Gastroesophageal sphincter (tissue), 3 donors: ENCODE measurements around the gene MS4A18.

Source experiments
- CTCF ChIP-seq, 4 experiments: fragments of 200-600 bp in 2 of 4; fragments of 450-650 bp in 2 of 4; sonication (generic) in 1 of 4; IDR thresholded peaks; one replicate each; pipeline ENCODE4 v1.5.1; 2017 to 2019; ENCODE audit warnings: antibody characterized with exemption in 4 of 4, mild to moderate bottlenecking in 2 of 4, moderate library complexity in 2 of 4
- POLR2A ChIP-seq, 2 donors: fragments of 450-650 bp; IDR thresholded peaks; one replicate each; pipeline ENCODE4 v1.6.1; 2017; ENCODE audit warnings: antibody characterized with exemption in 2 of 2, mild to moderate bottlenecking in 2 of 2, moderate library complexity in 1 of 2
- POLR2AphosphoS5 ChIP-seq: sonication (generic); formaldehyde crosslinking; IDR thresholded peaks from one replicate; pipeline ENCODE4 v1.6.1; 2017; ENCODE audit warnings: antibody characterized with exemption

GRCh38 chr11:60782393-60783140 is 58.0 kb downstream of the MS4A18 start:
- TF ChIP-seq CTCF (IDR thresholded peaks at IDR 0.05) (no peak), POLR2A (IDR thresholded peaks at IDR 0.05) (no peak), POLR2AphosphoS5 (no peak)
